ENCODE results near the gene ATP5F1B. TPM values are rescaled to one million over a fixed set of nuclear protein-coding genes. Genes with fewer than 3 reads are reported as not detected.

ATP5F1B gene
- total RNA-seq, 1 experiment from 2014 or later = 999 TPM

GRCh38 chr12:56687223-56688128, 41.7 kb upstream of the ATP5F1B start:
- in situ Hi-C loops (cut with HindIII; ENCODE audit: low pct_unique_long_range_greater_than_20kb, low sequenced_read_pairs) (no loop called here), intact Hi-C loops (cut with micrococcal nuclease; ENCODE audit: unreplicated experiment) (loop anchor here (2.0 kb wide), 1 partner anchor 37 kb away; the partner anchor contains the start of gene NACA)
- no TSS peak for BruUV-seq (replicated peaks)
- TF ChIP-seq POLR2AphosphoS5 (IDR thresholded peaks at IDR 0.05; ENCODE audit: low read depth, low read length) (peak; percentile 54; the same call in 1 of the 2 replicates), REST (IDR thresholded peaks at IDR 0.05; ENCODE audit: insufficient read depth in 1 of 2, low read depth in 2 of 2, low read length in 1 of 2) (no peak), SIN3A (IDR thresholded peaks at IDR 0.05; ENCODE audit: borderline replicate concordance, insufficient read depth, low read depth, low read length) (0 out of 2 replicates have a peak, but pooled peaks have one; percentile 50)
- H3K4me3 ChIP-seq (ENCODE audit: low read depth in 2 of 2, low read length in 2 of 2) = peak overlapping the region; percentile 97
- peak; percentile 56 for ATAC-seq
- no peak for DNase-seq (ENCODE audit: low read depth, low spot score)
- POLR2A ChIA-PET = interaction anchor here (0.6 to 0.7 kb wide), 3 partner anchors 18 to 36 kb away, joined by 5 to 10 read pairs (median 9); no protein-coding TSS in a partner anchor
- CTCF ChIA-PET = no interaction called here
- peaks cover 9% of the 10 kb centered on the region for H3K36me3 ChIP-seq (ENCODE audit: control insufficient read depth, insufficient read depth, low read length)
- H3K27ac ChIP-seq (ENCODE audit: low read length) = peak overlapping the region; percentile 93
- no peaks in the 10 kb centered on the region for H3K4me1 ChIP-seq (ENCODE audit: control insufficient read depth, insufficient read depth, low read length)
- no peaks in the 10 kb centered on the region for H3K27me3 ChIP-seq (ENCODE audit: control insufficient read depth, insufficient read depth, low read length)
- no peaks in the 10 kb centered on the region for H3K9me3 ChIP-seq (ENCODE audit: control insufficient read depth, insufficient read depth, low read depth, low read length)

- peaks cover 9% of the 10 kb centered on the region for H3K36me3 ChIP-seq (ENCODE audit: control insufficient read depth, insufficient read depth, low read length)
- ChIA-PET POLR2A (interaction anchor here (0.7 kb wide), 1 partner anchor 80 kb away, joined by 7 read pairs; no protein-coding TSS in a partner anchor), CTCF (interaction anchor here (0.6 to 0.7 kb wide), 2 partner anchors 52 to 56 kb away, joined by 3 to 6 read pairs; no protein-coding TSS in a partner anchor)
- in situ Hi-C loops (cut with HindIII; ENCODE audit: low pct_unique_long_range_greater_than_20kb, low sequenced_read_pairs) = no loop called here
- no peaks in the 10 kb centered on the region; the same call in 1 of the 2 replicates for H3K4me1 ChIP-seq (ENCODE audit: control insufficient read depth, insufficient read depth, low read length)
- DNase-seq (ENCODE audit: low read depth, low spot score) (no peak), ATAC-seq (no peak)
- TF ChIP-seq POLR2AphosphoS5 (IDR thresholded peaks at IDR 0.05; ENCODE audit: low read depth, low read length) = 0 out of 2 replicates have a peak, but pooled peaks have one; percentile 39
- no peak for TF ChIP-seq REST (IDR thresholded peaks at IDR 0.05; ENCODE audit: insufficient read depth in 1 of 2, low read depth in 2 of 2, low read length in 1 of 2)
- H3K27ac ChIP-seq (ENCODE audit: low read length) = peak overlapping the region; percentile 75
- intact Hi-C loops (cut with micrococcal nuclease; ENCODE audit: unreplicated experiment) = no loop called here
- H3K4me3 ChIP-seq (ENCODE audit: low read depth in 2 of 2, low read length in 2 of 2) = peak overlapping the region; percentile 97
- no TSS peak for BruUV-seq (replicated peaks)
- H3K9me3 ChIP-seq (ENCODE audit: control insufficient read depth, insufficient read depth, low read depth, low read length) = no peaks in the 10 kb centered on the region
- H3K27me3 ChIP-seq (ENCODE audit: control insufficient read depth, insufficient read depth, low read length) = no peaks in the 10 kb centered on the region
These were observed 39.1 kb upstream of the ATP5F1B start for GRCh38 chr12:56684745-56685359.
